Stomach smooth muscle (tissue), 2 donors: ENCODE data around the gene FKBP8.
"Not testable (repeated sequence)": the region's sequence is repeated elsewhere in the genome, so short reads cannot be mapped to it uniquely, and the experiment has no call there.

ENCODE experiments used
- H3K27ac ChIP-seq: one replicate; pipeline ENCODE4 v1.7.0; 2013; ENCODE audit warnings: mild to moderate bottlenecking, low read length, inconsistent platforms
- H3K27me3 ChIP-seq, 2 donors: one replicate each; pipeline ENCODE4 v1.7.0; 2013; ENCODE audit warnings: low read length in 2 of 2; ENCODE audit not compliant: insufficient read depth in 2 of 2, control insufficient read depth in 1 of 2
- H3K36me3 ChIP-seq, 2 donors: one replicate each; pipeline ENCODE4 v1.7.0; 2013; ENCODE audit warnings: low read length in 2 of 2; ENCODE audit not compliant: control insufficient read depth in 2 of 2, insufficient read depth in 2 of 2
- H3K4me1 ChIP-seq: one replicate; pipeline ENCODE4 v1.7.0; 2013; ENCODE audit warnings: low read length; ENCODE audit not compliant: control insufficient read depth, insufficient read depth
- H3K4me3 ChIP-seq, 2 donors: one replicate each; pipeline ENCODE4 v1.7.0; 2013; ENCODE audit warnings: low read length in 2 of 2
- H3K9ac ChIP-seq, 2 donors: one replicate each; pipeline ENCODE4 v1.7.0; 2013; ENCODE audit warnings: low read length in 2 of 2, mild to moderate bottlenecking in 1 of 2
- H3K9me3 ChIP-seq, 2 donors: one replicate each; pipeline ENCODE4 v1.7.0; 2013; ENCODE audit warnings: low read length in 2 of 2; ENCODE audit not compliant: control insufficient read depth in 2 of 2
- donor health status: healthy.
- donor health status: Pancreatic carcinoma.

FKBP8 gene

DNA sequence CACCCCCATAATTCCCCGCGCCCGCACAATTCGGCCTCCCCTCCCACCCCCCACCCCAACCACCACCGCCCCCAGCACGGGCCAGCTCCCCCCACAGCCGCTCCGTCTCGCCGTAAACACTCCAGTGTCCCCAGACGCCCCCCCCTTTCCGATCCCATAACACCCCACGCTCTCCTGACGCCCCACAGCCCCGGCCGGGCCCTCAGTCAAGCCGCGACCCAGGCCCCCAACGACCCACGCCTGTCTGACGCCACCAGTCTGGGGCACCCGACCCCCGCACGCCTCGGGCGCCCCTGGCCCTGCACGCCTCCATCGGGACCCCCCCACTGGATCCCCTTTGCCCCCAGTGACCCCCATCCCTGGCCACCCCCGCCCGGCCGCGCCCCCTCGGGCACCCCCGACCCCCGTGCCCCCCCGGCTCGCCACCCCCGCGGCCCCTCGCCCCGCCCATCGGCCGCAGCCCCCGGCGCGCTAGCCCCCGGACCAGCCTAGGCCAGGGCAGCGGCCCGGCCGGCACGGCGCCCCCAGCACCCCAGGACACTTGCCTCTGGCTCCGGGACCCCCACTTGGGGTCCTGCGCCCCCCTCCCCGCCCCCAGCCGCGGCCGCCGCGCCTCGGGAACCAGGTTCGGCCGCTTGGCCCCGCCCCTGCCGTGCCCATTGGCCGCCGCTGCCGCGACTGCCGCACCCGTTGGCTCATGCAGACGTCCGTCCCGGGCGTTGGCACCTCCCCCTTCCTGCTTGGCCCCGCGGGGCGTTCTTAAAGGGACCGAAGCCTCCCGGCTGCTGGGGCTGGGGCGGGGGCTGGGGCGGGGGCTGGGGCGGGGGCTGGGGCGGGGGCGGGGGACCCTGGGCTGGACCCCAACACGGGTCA is at the start of gene FKBP8:
Gene FKBP8, minus strand, starts transcription at position 633 of the 873 bp plus-strand sequence. CDS start 1,603 bp downstream, outside the sequence.
- peaks cover 11% of the 10 kb centered on the region for H3K4me1 ChIP-seq
- peak within 1 kb of the TSS; percentile 82 to 87 for H3K9ac ChIP-seq
- H3K36me3 ChIP-seq: peaks cover 12 to 22% of the 10 kb centered on the region in 2 donors
- H3K27ac ChIP-seq: peak within 1 kb of the TSS; percentile 70
- H3K27me3 ChIP-seq: no peaks in the 10 kb centered on the region
- no peaks in the 10 kb centered on the region for H3K9me3 ChIP-seq
- H3K4me3 ChIP-seq: peak within 1 kb of the TSS; percentile 60 to 77

DNA sequence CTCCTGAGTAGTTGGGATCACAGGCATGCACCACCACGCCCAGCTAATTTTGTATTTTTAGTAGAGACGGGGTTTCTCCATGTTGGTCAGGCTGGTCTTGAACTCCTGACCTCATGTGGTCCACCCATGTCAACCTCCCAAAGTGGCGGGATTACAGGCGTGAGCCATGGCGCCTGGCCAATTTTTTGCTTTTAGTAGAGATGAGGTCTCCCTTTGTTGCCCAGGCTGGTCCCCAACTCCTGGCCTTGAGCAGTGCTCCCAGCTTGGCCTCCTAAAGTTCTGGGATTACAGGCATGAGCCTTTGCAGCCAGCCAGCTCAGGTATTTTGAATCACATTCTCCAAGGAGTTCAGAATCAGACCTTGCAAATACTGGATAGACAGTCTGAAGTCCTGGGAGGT is 49.4 kb upstream of the FKBP8 start:
- H3K27me3 ChIP-seq, H3K9me3 ChIP-seq, H3K27ac ChIP-seq, H3K9ac ChIP-seq, H3K36me3 ChIP-seq, H3K4me3 ChIP-seq: not testable (repeated sequence)
- H3K4me1 ChIP-seq: peaks cover 39% of the 10 kb centered on the region

DNA sequence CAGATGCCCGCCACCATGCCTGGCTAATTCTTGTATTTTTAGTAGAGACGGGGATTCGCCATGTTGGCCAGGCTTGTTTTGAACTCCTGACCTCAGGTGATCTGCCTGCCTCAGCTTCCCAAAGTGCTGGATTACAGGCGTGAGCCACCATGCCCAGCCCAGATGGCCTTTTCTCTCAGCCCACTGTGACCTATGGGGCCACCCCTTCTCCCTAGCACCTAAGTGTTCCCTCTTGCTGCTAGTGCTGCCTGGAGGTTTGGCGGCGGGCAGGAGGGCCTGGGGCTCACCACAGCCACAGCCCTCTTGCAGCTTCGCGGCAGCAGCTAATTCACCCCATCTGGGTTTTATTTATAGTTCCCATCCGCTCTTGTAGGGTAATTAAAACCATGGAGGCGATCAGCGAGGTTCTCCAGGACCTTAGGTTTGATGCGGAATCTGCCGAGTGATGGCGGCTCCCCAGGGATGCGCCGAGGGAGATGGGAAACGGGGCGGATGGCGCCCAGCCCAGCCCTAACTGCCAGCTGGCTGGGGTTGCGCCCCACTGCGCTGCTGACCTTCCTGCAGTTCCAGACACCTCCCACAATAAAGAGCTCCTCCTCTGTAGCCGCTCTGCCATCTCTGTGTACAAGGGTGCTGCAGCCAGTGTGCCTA is 48.5 kb upstream of the FKBP8 start:
- Histone ChIP-seq H3K9ac (no peak overlapping the region), H3K4me3 (no peak overlapping the region), H3K4me1 (peaks cover 40% of the 10 kb centered on the region), H3K9me3 (no peaks in the 10 kb centered on the region), H3K27me3 (peaks cover 0 to 5% of the 10 kb centered on the region in 2 donors), H3K27ac (no peak overlapping the region), H3K36me3 (peaks cover 0 to 3% of the 10 kb centered on the region in 2 donors)

- peaks cover 0 to 3% of the 10 kb centered on the region in 2 donors for H3K27me3 ChIP-seq
- no peaks in the 10 kb centered on the region for H3K9me3 ChIP-seq
- peaks cover 40% of the 10 kb centered on the region for H3K4me1 ChIP-seq
- H3K9ac ChIP-seq: no peak overlapping the region
- peak overlapping the region; percentile 73 to 85 for H3K4me3 ChIP-seq
- peaks cover 0 to 3% of the 10 kb centered on the region in 2 donors for H3K36me3 ChIP-seq
- no peak overlapping the region for H3K27ac ChIP-seq
Measured at GRCh38 chr19:18590273-18591272, 47.2 kb upstream of the FKBP8 start.

DNA sequence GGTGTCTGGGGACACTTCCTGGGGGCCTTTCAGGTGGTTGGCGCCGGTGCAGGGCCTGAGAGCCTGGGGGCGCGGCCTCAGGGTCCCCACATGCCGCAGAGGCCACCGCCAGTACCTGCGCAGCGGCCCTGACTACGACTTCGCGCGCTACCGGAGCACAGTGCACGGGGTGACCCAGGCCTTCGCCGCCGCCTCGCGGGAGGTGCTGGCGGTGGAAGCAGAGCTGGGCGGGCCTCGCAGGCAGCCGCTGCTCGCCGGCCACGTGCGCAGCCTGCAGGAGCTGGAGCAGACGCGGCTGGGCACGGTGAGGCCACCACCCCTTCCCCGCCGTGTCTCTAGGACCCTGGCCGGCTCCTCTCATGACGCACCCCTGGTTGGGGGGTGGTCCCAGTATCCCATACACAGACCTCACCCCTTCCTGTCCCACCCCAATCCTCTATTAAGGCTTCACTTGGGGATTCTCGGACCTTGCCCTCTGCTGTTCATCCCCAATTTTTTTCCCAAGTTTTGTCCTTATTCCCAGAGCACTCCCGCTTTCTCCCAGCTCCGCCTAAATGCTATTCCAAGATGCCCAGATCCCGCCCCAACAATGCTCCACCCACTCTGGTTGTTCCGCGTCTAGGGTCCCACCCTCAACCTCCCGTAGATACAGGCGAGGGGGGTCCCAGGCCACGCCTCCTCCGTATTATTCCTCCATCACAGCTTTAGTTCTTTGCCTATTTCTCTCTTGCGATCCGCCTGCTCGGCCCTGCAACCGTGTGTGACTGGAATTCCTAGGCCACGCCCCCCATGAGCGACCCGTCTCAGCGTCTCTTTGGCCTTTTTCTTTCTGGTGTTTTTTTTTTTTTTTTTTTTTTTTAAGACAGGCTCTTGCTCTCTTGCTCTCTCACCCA is 46.3 kb upstream of the FKBP8 start:
- H3K27ac ChIP-seq: peak overlapping the region; percentile 49

GRCh38 chr19:18588611-18589379 is 45.4 kb upstream of the FKBP8 start, which contains the start of gene REX1BD:
Gene REX1BD, plus strand, starts transcription at chr19:18588798. Its CDS starts 4 bp downstream, at chr19:18588802.
- Histone ChIP-seq H3K9ac (peak within 1 kb of the TSS; percentile 60 to 62), H3K4me1 (peaks cover 29% of the 10 kb centered on the region), H3K36me3 (peaks cover 0 to 3% of the 10 kb centered on the region in 2 donors), H3K27ac (peak within 1 kb of the TSS; percentile 49), H3K4me3 (peak within 1 kb of the TSS; percentile 73 to 85), H3K9me3 (no peaks in the 10 kb centered on the region), H3K27me3 (no peaks in the 10 kb centered on the region)

More for the DNA sequence above, 46.3 kb upstream of the FKBP8 start:
- no peaks in the 10 kb centered on the region for H3K27me3 ChIP-seq
- H3K4me1 ChIP-seq: peaks cover 34% of the 10 kb centered on the region
- peak overlapping the region; percentile 73 to 85 for H3K4me3 ChIP-seq
- H3K9me3 ChIP-seq: no peaks in the 10 kb centered on the region
- peak overlapping the region; percentile 60 for H3K9ac ChIP-seq
- H3K36me3 ChIP-seq: peaks cover 0 to 3% of the 10 kb centered on the region in 2 donors

DNA sequence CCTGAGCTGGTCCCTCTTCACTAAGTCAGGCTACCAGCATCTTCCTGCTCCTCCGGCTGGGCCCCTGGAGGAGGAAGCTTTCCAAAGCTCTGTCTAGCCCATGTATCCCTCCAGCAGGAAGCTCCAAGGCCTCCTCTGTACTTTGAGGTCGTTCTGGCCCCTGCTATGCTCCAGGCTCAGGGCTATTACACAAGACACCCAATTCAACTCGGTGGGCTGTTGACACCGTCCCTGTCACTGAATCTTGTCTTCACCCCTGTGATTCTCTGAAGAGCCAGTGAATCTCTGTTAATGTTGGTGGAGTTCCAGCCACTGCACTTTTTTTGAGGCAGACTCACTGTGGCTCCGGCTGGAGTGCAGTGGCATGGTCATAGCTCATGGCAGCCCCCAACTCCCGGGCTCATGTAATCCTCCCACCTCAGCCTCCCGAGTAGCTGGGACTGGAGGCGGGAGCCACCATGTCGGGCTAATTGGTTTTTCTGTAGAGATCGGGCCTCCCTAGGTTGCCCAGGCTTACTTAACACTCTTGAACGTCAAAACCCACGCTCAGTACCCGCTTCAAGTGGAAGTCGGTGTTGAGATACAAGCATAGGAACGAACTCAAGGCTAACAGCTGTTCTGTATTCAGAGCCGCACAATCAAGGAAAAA is 44.7 kb upstream of the FKBP8 start:
- Histone ChIP-seq H3K4me1 (peaks cover 29% of the 10 kb centered on the region), H3K36me3 (peaks cover 0 to 3% of the 10 kb centered on the region in 2 donors), H3K9me3 (no peaks in the 10 kb centered on the region), H3K4me3 (peak overlapping the region; percentile 73 to 85), H3K9ac (peak overlapping the region; percentile 60 to 62), H3K27me3 (no peaks in the 10 kb centered on the region), H3K27ac (peak overlapping the region; percentile 49)

GRCh38 chr19:18587561-18587960 is 44.2 kb upstream of the FKBP8 start:
- Histone ChIP-seq H3K27ac (peak overlapping the region; percentile 49), H3K36me3 (peaks cover 0 to 3% of the 10 kb centered on the region in 2 donors), H3K4me3 (peak overlapping the region in 1 of 2 donors; percentile 85), H3K9me3 (no peaks in the 10 kb centered on the region), H3K4me1 (peaks cover 29% of the 10 kb centered on the region), H3K9ac (no peak overlapping the region), H3K27me3 (no peaks in the 10 kb centered on the region)

DNA sequence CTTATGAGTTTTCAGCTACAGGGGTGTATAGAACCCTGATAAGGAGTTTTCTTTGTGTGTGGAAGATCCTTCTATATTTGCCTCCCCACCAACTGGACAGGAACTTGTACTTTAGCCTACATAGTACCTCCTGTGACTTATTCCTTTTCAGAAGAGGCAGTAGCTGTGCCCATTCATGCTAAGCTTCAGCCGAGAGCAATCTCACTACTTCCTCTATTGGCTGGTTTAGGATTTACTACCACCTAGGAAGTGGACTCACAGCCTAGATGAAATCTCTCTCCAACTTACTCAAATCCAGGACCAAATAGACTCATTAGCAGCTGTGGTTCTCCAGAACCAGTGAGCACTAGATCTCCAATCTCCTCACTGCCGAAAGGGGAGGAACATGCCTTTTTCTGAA is 42.9 kb upstream of the FKBP8 start:
- Histone ChIP-seq H3K4me3 (no peak overlapping the region), H3K4me1 (peaks cover 29% of the 10 kb centered on the region), H3K36me3 (peaks cover 0 to 3% of the 10 kb centered on the region in 2 donors), H3K9me3 (no peaks in the 10 kb centered on the region), H3K27ac (no peak overlapping the region), H3K9ac (no peak overlapping the region), H3K27me3 (no peaks in the 10 kb centered on the region)
